ENCODE data around the gene GHRHR. TPM values are rescaled to one million over a fixed set of nuclear protein-coding genes. Genes with fewer than 3 reads are reported as not detected.

The GHRHR gene
- total and polyA plus RNA-seq, 10 of the 15 experiments (the other 5 are each of a cell fraction or from before 2014, with no cell fraction given) = not detected

DNA sequence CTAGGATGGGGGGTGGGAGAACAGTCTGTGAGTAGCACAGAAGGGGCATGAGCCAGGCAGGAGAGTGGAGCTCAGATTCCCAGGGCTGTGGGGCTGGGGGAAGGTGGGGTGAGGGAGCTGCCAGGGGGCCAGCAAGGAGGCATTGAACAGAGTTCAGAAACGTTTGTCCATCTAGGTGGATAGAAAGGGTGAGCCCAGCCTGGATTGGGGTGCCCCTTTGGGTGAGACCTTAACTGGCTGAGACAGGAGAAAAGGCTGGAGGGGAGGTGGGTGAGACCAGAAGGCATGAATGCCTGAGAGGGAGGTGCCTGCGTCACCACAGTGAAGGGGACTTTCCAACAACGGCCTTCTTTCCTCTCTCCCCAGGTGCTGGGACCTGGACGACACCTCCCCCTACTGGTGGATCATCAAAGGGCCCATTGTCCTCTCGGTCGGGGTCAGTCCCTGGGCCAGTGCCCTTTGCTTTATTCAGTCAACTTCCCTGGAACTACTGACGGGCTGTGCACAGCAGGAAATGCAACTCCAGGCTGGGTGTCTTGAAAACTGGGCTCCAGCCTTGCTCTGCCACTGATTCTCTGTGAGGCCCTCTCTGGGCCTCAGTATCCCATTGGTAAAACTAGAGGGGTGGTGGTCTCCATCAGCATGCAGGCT lies 11.0 kb downstream of the GHRHR start (continued):
- TF ChIP-seq BHLHE40 (IDR thresholded peaks at IDR 0.05; ENCODE audit: borderline replicate concordance in 1 of 2, low read depth in 2 of 2, low read length in 1 of 2) (peak in 1 of 2 experiments; percentile 10; a peak in 2 of 4 replicates), SMC3 (IDR thresholded peaks at IDR 0.05; ENCODE audit: borderline replicate concordance, low read length) (peak; percentile 71), NR2F1 (conservative IDR thresholded peaks at IDR 0.05) (peak; percentile 88), MYB (IDR thresholded peaks at IDR 0.05; ENCODE audit: borderline replicate concordance, low read depth, low read length) (peak; percentile 92; the same call in 1 of the 2 replicates), ZNF217 (IDR thresholded peaks at IDR 0.05) (0 out of 2 replicates have a peak, but pooled peaks have one; percentile 48), GATAD2B (conservative IDR thresholded peaks at IDR 0.05; ENCODE audit: low read depth) (no peak), BACH1 (IDR thresholded peaks at IDR 0.05; ENCODE audit: borderline replicate concordance) (0 out of 2 replicates have a peak, but pooled peaks have one; percentile 9), SMAD1 (IDR thresholded peaks at IDR 0.05; ENCODE audit: low read depth, partially characterized antibody) (no peak), SMARCA5 (IDR thresholded peaks at IDR 0.05) (peak; percentile 56; the same call in 1 of the 2 replicates), RAD51 (IDR thresholded peaks at IDR 0.05) (no peak), BCL11A (IDR thresholded peaks at IDR 0.05; ENCODE audit: low read depth, low read length) (no peak), RB1 (IDR thresholded peaks at IDR 0.05; ENCODE audit: borderline replicate concordance) (no peak), TCF3 (IDR thresholded peaks at IDR 0.05; ENCODE audit: borderline replicate concordance, insufficient read depth, low read depth, low read length) (peak; percentile 83; the same call in 1 of the 2 replicates), POU2F2 (IDR thresholded peaks at IDR 0.05; ENCODE audit: borderline replicate concordance, low read depth, low read length) (peak; percentile 69; the same call in 2 of the 3 replicates), CHD1 (IDR thresholded peaks at IDR 0.05; ENCODE audit: low read depth, low read length) (no peak), DPF2 (IDR thresholded peaks at IDR 0.05) (peak; percentile 71), CREM (IDR thresholded peaks at IDR 0.05; ENCODE audit: low read depth) (peak; percentile 58), CHD2 (IDR thresholded peaks at IDR 0.05; ENCODE audit: borderline replicate concordance, low read depth, low read length) (peak; percentile 62; the same call in 1 of the 2 replicates), MEF2A (IDR thresholded peaks at IDR 0.05; ENCODE audit: insufficient read depth, low read depth, low read length) (no peak), ZNF24 (IDR thresholded peaks at IDR 0.05) (peak; percentile 58; the same call in 1 of the 2 replicates), MTA2 (IDR thresholded peaks at IDR 0.05; ENCODE audit: low read depth) (0 out of 2 replicates have a peak, but pooled peaks have one; percentile 15), ZBED1 (IDR thresholded peaks at IDR 0.05; ENCODE audit: borderline replicate concordance) (no peak), SUPT20H (IDR thresholded peaks at IDR 0.05; ENCODE audit: borderline replicate concordance, control insufficient read depth, low read depth, low read length) (no peak), TAF1 (IDR thresholded peaks at IDR 0.05; ENCODE audit: borderline replicate concordance, low read depth, low read length) (0 out of 2 replicates have a peak, but pooled peaks have one; percentile 19)
- TF ChIP-seq, protein P1, sequence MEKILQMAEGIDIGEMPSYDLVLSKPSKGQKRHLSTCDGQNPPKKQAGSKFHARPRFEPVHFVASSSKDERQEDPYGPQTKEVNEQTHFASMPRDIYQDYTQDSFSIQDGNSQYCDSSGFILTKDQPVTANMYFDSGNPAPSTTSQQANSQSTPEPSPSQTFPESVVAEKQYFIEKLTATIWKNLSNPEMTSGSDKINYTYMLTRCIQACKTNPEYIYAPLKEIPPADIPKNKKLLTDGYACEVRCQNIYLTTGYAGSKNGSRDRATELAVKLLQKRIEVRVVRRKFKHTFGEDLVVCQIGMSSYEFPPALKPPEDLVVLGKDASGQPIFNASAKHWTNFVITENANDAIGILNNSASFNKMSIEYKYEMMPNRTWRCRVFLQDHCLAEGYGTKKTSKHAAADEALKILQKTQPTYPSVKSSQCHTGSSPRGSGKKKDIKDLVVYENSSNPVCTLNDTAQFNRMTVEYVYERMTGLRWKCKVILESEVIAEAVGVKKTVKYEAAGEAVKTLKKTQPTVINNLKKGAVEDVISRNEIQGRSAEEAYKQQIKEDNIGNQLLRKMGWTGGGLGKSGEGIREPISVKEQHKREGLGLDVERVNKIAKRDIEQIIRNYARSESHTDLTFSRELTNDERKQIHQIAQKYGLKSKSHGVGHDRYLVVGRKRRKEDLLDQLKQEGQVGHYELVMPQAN (conservative IDR thresholded peaks at IDR 0.05) = 0 out of 2 replicates have a peak, but pooled peaks have one; percentile 17
- TF ChIP-seq, protein P2, sequence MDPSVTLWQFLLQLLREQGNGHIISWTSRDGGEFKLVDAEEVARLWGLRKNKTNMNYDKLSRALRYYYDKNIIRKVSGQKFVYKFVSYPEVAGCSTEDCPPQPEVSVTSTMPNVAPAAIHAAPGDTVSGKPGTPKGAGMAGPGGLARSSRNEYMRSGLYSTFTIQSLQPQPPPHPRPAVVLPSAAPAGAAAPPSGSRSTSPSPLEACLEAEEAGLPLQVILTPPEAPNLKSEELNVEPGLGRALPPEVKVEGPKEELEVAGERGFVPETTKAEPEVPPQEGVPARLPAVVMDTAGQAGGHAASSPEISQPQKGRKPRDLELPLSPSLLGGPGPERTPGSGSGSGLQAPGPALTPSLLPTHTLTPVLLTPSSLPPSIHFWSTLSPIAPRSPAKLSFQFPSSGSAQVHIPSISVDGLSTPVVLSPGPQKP (IDR thresholded peaks at IDR 0.05; ENCODE audit: low read depth, low read length) = no peak
- TF ChIP-seq, protein P3, sequence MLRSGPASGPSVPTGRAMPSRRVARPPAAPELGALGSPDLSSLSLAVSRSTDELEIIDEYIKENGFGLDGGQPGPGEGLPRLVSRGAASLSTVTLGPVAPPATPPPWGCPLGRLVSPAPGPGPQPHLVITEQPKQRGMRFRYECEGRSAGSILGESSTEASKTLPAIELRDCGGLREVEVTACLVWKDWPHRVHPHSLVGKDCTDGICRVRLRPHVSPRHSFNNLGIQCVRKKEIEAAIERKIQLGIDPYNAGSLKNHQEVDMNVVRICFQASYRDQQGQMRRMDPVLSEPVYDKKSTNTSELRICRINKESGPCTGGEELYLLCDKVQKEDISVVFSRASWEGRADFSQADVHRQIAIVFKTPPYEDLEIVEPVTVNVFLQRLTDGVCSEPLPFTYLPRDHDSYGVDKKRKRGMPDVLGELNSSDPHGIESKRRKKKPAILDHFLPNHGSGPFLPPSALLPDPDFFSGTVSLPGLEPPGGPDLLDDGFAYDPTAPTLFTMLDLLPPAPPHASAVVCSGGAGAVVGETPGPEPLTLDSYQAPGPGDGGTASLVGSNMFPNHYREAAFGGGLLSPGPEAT (IDR thresholded peaks at IDR 0.05; ENCODE audit: low read depth) = peak; percentile 97

All from GM12878 (cell line).